H1 (cell line): ENCODE data around the gene MGME1. TPM values are rescaled to one million over a fixed set of nuclear protein-coding genes. Genes with fewer than 3 reads are reported as not detected.

ENCODE experiments used
- CTCF ChIA-PET: fragments of 300-600 bp; sonication (Branson Sonifier 250); formaldehyde crosslinking; loops from one replicate; lab custom pipeline; 2021; ENCODE audit not compliant: partially characterized antibody; lab: Charles Lee
- POLR2A ChIA-PET: fragments of 300-600 bp; sonication (Branson Sonifier 250); formaldehyde crosslinking; loops from one replicate; lab custom pipeline; 2021; ENCODE audit warnings: inconsistent platforms; ENCODE audit not compliant: partially characterized antibody; lab: Charles Lee
- DNase-seq, 2 experiments: peaks; one replicate each; pipeline versions ENCODE4 v3.0.0 to v3.0.0-alpha.2; 2010 to 2022; ENCODE audit warnings: low spot score in 2 of 2, low read depth in 1 of 2, mixed read lengths in 1 of 2
- FAIRE-seq: peaks from 2 replicates; lab custom pipeline; 2011; peaks lifted over from hg19 to GRCh38; lab: Jason Lieb, UNC
- H2AFZ ChIP-seq: 2 replicates; pipeline ENCODE4 v1.8.1; 2012; ENCODE audit warnings: low read length, inconsistent platforms
- H2AK5ac ChIP-seq: 2 replicates; pipeline ENCODE4 v1.6.1; 2013; ENCODE audit warnings: low read depth, low read length
- H2BK120ac ChIP-seq: replicated peaks from 2 replicates; pipeline ENCODE3; 2013; ENCODE audit warnings: low read depth, low read length, inconsistent platforms
- H2BK12ac ChIP-seq: 2 replicates; pipeline ENCODE4 v1.6.1; 2013; ENCODE audit warnings: low read depth, low read length
- H2BK15ac ChIP-seq: 2 replicates; pipeline ENCODE4 v1.6.1; 2013; ENCODE audit warnings: low read length
- H2BK20ac ChIP-seq: 2 replicates; pipeline ENCODE4 v1.6.1; 2013; ENCODE audit warnings: low read length
- H2BK5ac ChIP-seq: 2 replicates; pipeline ENCODE4 v1.6.1; 2013; ENCODE audit warnings: low read depth, low read length
- H3K14ac ChIP-seq: 2 replicates; pipeline ENCODE4 v1.6.1; 2013; ENCODE audit warnings: inconsistent platforms; ENCODE audit not compliant: insufficient read length
- H3K18ac ChIP-seq: 2 replicates; pipeline ENCODE4 v1.6.1; 2013; ENCODE audit warnings: low read length; ENCODE audit errors: extremely low read depth
- H3K23ac ChIP-seq: 2 replicates; pipeline ENCODE4 v1.6.1; 2013; ENCODE audit warnings: inconsistent platforms; ENCODE audit not compliant: insufficient read length
- H3K23me2 ChIP-seq: 2 replicates; pipeline ENCODE4 v1.6.1; 2013; ENCODE audit warnings: low read depth, low read length
- H3K27ac ChIP-seq: 2 replicates; pipeline ENCODE4 v1.6.1; 2011; ENCODE audit warnings: low read depth, low read length, inconsistent platforms
- H3K27me3 ChIP-seq, 4 experiments: replicated peaks in 1 of 4; 1 replicate in 1 of 4; 2 replicates in 3 of 4; pipeline versions ENCODE4 v1.6.1 to v1.8.1; 2011 to 2013; ENCODE audit warnings: low read length in 3 of 4, mild to moderate bottlenecking in 3 of 4, inconsistent platforms in 2 of 4, mixed read lengths in 2 of 4, moderate library complexity in 1 of 4; ENCODE audit not compliant: control insufficient read depth in 3 of 4, insufficient read depth in 3 of 4; ENCODE audit errors: extremely low read depth in 1 of 4
- H3K36me3 ChIP-seq, 4 experiments: 2 replicates each; pipeline versions ENCODE4 v1.6.1 to v1.8.1; 2011 to 2013; ENCODE audit warnings: mild to moderate bottlenecking in 4 of 4, low read length in 3 of 4, moderate library complexity in 2 of 4, control low read depth in 1 of 4, inconsistent platforms in 1 of 4; ENCODE audit not compliant: insufficient read depth in 4 of 4, control insufficient read depth in 2 of 4
- H3K4ac ChIP-seq: replicated peaks from 2 replicates; pipeline ENCODE3; 2013; ENCODE audit warnings: low read length, low read depth, mixed read lengths, inconsistent platforms; ENCODE audit not compliant: insufficient read length
- H3K4me1 ChIP-seq, 4 experiments: replicated peaks in 1 of 4; 1 replicate in 1 of 4; 2 replicates in 3 of 4; pipeline versions ENCODE4 v1.6.1 to v1.8.1; 2011 to 2013; ENCODE audit warnings: low read length in 3 of 4, inconsistent platforms in 2 of 4, mixed read lengths in 1 of 4; ENCODE audit not compliant: insufficient read depth in 4 of 4, control insufficient read depth in 3 of 4
- H3K4me2 ChIP-seq, 2 experiments: 2 replicates each; pipeline versions ENCODE4 v1.6.1 to v1.8.1; 2011 to 2013; ENCODE audit warnings: low read depth in 2 of 2, low read length in 2 of 2, control low read depth in 1 of 2, inconsistent platforms in 1 of 2, mild to moderate bottlenecking in 1 of 2; ENCODE audit not compliant: insufficient read depth in 1 of 2
- H3K4me3 ChIP-seq, 4 experiments: fragments of 200-600, 300-600 bp in 1 of 4; sonication (generic), shearing (Covaris generic), sonication (Bioruptor Twin) in 1 of 4; 2 replicates each; pipeline versions ENCODE4 v1.5.1 to v1.8.1; 2011 to 2016; ENCODE audit warnings: low read length in 4 of 4, low read depth in 3 of 4, control low read depth in 2 of 4, inconsistent platforms in 2 of 4, mild to moderate bottlenecking in 2 of 4, mixed read lengths in 1 of 4, moderate library complexity in 1 of 4; ENCODE audit not compliant: insufficient read depth in 2 of 4; ENCODE audit errors: extremely low read depth in 1 of 4
- H3K56ac ChIP-seq: replicated peaks from 2 replicates; pipeline ENCODE3; 2013; ENCODE audit warnings: low read depth, mild to moderate bottlenecking, mixed read lengths, low read length, inconsistent platforms; ENCODE audit not compliant: insufficient read length
- H3K79me1 ChIP-seq: 2 replicates; pipeline ENCODE4 v1.6.1; 2013; ENCODE audit warnings: low read depth, low read length, control low read depth
- H3K79me2 ChIP-seq, 2 experiments: 2 replicates each; pipeline versions ENCODE4 v1.6.1 to v1.8.1; 2012 to 2013; ENCODE audit warnings: low read length in 2 of 2, mild to moderate bottlenecking in 2 of 2, inconsistent platforms in 1 of 2; ENCODE audit not compliant: insufficient read depth in 2 of 2, control insufficient read depth in 1 of 2
- H3K9ac ChIP-seq, 4 experiments: replicated peaks in 1 of 4; 1 replicate in 1 of 4; 2 replicates in 3 of 4; pipeline versions ENCODE4 v1.6.1 to v1.8.1; 2011 to 2013; ENCODE audit warnings: low read depth in 3 of 4, low read length in 3 of 4, control low read depth in 2 of 4, mild to moderate bottlenecking in 2 of 4, moderate library complexity in 2 of 4, inconsistent platforms in 1 of 4; ENCODE audit errors: extremely low read depth in 1 of 4
- H3K9me3 ChIP-seq, 2 experiments: 2 replicates each; pipeline versions ENCODE4 v1.6.1 to v1.8.1; 2012 to 2013; ENCODE audit warnings: mild to moderate bottlenecking in 2 of 2, moderate library complexity in 2 of 2, control low read depth in 1 of 2, inconsistent platforms in 1 of 2, low read depth in 1 of 2, low read length in 1 of 2, mixed read lengths in 1 of 2; ENCODE audit not compliant: insufficient read depth in 2 of 2
- H4K20me1 ChIP-seq, 2 experiments: replicated peaks in 1 of 2; 2 replicates each; pipeline versions ENCODE3 to v1.8.1; 2011 to 2013; ENCODE audit warnings: inconsistent platforms in 2 of 2, low read length in 2 of 2, mild to moderate bottlenecking in 1 of 2; ENCODE audit not compliant: insufficient read depth in 2 of 2, control insufficient read depth in 1 of 2
- H4K5ac ChIP-seq: 2 replicates; pipeline ENCODE4 v1.6.1; 2013; ENCODE audit warnings: low read length, low read depth, mixed read lengths, inconsistent platforms; ENCODE audit not compliant: insufficient read length
- H4K8ac ChIP-seq: 2 replicates; pipeline ENCODE4 v1.8.0; 2013; ENCODE audit warnings: mild to moderate bottlenecking, moderate library complexity, low read length, inconsistent platforms; ENCODE audit not compliant: insufficient read depth; ENCODE audit errors: extremely low read depth
- H4K91ac ChIP-seq: replicated peaks from 2 replicates; pipeline ENCODE3; 2013; ENCODE audit warnings: low read length, mixed read lengths, inconsistent platforms; ENCODE audit not compliant: insufficient read length
- CBX8 ChIP-seq: fragments of 300-800, 300-1000 bp; sonication (generic); IDR thresholded peaks from 2 replicates; pipeline ENCODE4 v1.7.1; 2016; ENCODE audit warnings: low read depth, low read length, borderline replicate concordance
- POLR2AphosphoS5 ChIP-seq: IDR thresholded peaks from 2 replicates; pipeline ENCODE4 v1.6.1; 2011; ENCODE audit warnings: low read depth, low read length
- SAP30 ChIP-seq: fragments of 300-600 bp; sonication (generic); IDR thresholded peaks from 2 replicates; pipeline ENCODE4 v1.7.1; 2012; ENCODE audit warnings: low read length, moderate library complexity, mild to moderate bottlenecking, inconsistent platforms; ENCODE audit not compliant: insufficient read depth, insufficient replicate concordance
- WGBS, 2 experiments: shearing (Covaris generic) in 1 of 2; methylation state at CpG; one replicate each; pipeline versions ENCODE4 v1.1.6 to v1.1.7; 2013 to 2015; ENCODE audit warnings: low lambda C conversion rate in 2 of 2, mixed read lengths in 2 of 2, inconsistent platforms in 1 of 2, low coverage in 1 of 2, missing lambda C conversion rate in 1 of 2; ENCODE audit not compliant: insufficient replicate concordance in 2 of 2, insufficient coverage in 1 of 2, insufficient read length in 1 of 2; ENCODE audit errors: extremely low coverage in 1 of 2, missing lambda C conversion rate in 1 of 2; 5-methylcytosine and 5-hydroxymethylcytosine counted together
- polyA plus RNA-seq, 7 experiments: library from polyadenylated mRNA; depleted of rRNA in 3 of 7; stranded (reverse) in 5 of 7; unstranded in 2 of 7; fragments of >200 nt in 5 of 7; fragments of 200-250 nt in 2 of 7; gene quantifications; 1 replicate in 5 of 7; 2 replicates in 1 of 7; 4 replicates in 1 of 7; pipeline versions ENCODE4 v1.2.1 to v1.2.3, GENCODE V29; 2011 to 2013; ENCODE audit warnings: missing spikeins in 2 of 7, mixed read lengths in 2 of 7
- total RNA-seq: library from RNA; stranded (reverse); fragmentation: NEBNext Ultra II Directional; extraction: Animal tissue kit (Norgen Biotek cat#: 25700); gene quantifications from 2 replicates; pipeline ENCODE4 v1.2.1, GENCODE V29; 2021

The MGME1 gene
- total and polyA plus RNA-seq, 2 of the 8 experiments (the other 6 are each of a cell fraction or from before 2014, with no cell fraction given): 27.7 to 59.0 TPM

DNA sequence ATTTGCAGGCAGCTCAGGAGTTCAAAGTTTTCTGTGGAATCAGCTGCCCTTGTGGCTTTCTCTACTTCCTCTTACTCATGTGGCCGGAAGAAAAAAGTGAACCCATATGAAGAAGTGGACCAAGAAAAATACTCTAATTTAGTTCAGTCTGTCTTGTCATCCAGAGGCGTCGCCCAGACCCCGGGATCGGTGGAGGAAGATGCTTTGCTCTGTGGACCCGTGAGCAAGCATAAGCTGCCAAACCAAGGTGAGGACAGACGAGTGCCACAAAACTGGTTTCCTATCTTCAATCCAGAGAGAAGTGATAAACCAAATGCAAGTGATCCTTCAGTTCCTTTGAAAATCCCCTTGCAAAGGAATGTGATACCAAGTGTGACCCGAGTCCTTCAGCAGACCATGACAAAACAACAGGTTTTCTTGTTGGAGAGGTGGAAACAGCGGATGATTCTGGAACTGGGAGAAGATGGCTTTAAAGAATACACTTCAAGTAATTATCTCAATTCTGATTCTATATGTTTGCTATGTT lies 1.1 kb downstream of the MGME1 start:
- Histone ChIP-seq H3K23me2 (peaks cover 14% of the 10 kb centered on the region), H3K4me2 (peak overlapping the region; percentile 87 to 98), H3K4me1 (peaks cover 4 to 12% (median 7%) of the 10 kb centered on the region in 4 experiments; a peak in 5 of 7 replicates), H4K5ac (peak overlapping the region; percentile 37), H3K18ac (no peak overlapping the region), H4K91ac (no peak overlapping the region), H2BK5ac (no peak overlapping the region), H3K23ac (no peak overlapping the region), H2BK12ac (no peak overlapping the region; the same call in 1 of the 2 replicates), H3K9ac (peak overlapping the region; percentile 84 to 100 (median 99)), H2AFZ (no peak overlapping the region), H3K9me3 (no peaks in the 10 kb centered on the region), H2BK120ac (no peak overlapping the region), H3K4me3 (peak overlapping the region; percentile 77 to 99 (median 91)), H3K27ac (peak overlapping the region; percentile 100), H3K4ac (no peak overlapping the region), H3K79me1 (0 out of 2 replicates have a peak, but pooled peaks cover 3% of the 10 kb centered on the region), H4K20me1 (peaks cover 17 to 22% of the 10 kb centered on the region in 2 experiments), H2BK20ac (no peak overlapping the region), H3K56ac (no peak overlapping the region), H2AK5ac (0 out of 2 replicates have a peak overlapping the region, but pooled peaks have one; percentile 14), H2BK15ac (no peak overlapping the region), H3K79me2 (peaks cover 62 to 97% of the 10 kb centered on the region in 2 experiments), H3K36me3 (peaks cover 0 to 42% (median 0%) of the 10 kb centered on the region in 4 experiments; a peak in 2 of 8 replicates), H4K8ac (no peak overlapping the region), H3K14ac (no peak overlapping the region), H3K27me3 (no peaks in the 10 kb centered on the region)
- ChIA-PET POLR2A (interaction anchor here (1.1 to 20.7 kb wide), 13 partner anchors 13 to 400 kb away, joined by 3 to 424 read pairs (median 5); partner anchors contain the start of genes DSTN, OVOL2, RRBP1 and ZNF133), CTCF (interaction anchor here (0.9 to 1.7 kb wide), 3 partner anchors 11 to 25 kb away, joined by 4 to 5 read pairs (median 4); no protein-coding TSS in a partner anchor)
- WGBS, 2 experiments: 21% methylated on average over 9 of the region's 9 CpGs; no CpG with 5 or more reads in 1 of the 2 experiments
- no peak for DNase-seq
- TF ChIP-seq SAP30 (peak; percentile 14), POLR2AphosphoS5 (peak; percentile 50; the same call in 1 of the 2 replicates), CBX8 (no peak)
- FAIRE-seq: no peak
